Measurements from ENCODE around the gene SLC7A9. TPM values are rescaled to one million over a fixed set of nuclear protein-coding genes. Genes with fewer than 3 reads are reported as not detected.
A peak's percentile ranks its signal among the peaks of the same experiment; 100 is the strongest.

The SLC7A9 gene
- total and polyA plus RNA-seq, 2 experiments from 2014 or later: 0.19 TPM; not detected in 1

DNA sequence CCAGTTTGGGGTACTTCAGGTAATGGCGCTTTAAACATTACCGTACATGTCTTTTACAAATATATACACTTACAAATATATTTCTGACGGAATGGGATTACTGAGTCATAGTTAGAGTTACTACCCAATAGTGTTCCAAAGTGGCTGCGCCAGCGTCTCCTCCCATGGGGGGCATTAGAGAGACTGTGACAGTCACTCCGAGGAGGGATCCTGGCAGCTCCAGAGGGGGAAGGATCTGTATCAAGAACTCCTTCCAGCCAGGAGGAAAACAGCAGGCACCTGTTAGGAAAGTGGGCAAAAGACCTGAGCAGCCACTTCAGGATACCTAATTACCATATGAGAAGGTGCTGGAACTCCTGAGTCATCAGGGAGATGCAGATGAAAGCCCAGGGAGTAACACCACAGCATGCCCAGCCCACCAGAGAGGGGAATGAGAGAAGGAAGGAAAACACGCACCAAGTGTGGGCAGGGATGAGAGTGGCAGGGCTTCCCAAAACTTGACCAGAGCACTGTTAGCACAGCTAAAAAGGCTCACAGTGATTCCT is 52.9 kb downstream of the SLC7A9 start:
- Mint-ChIP-seq H3K36me3 (ENCODE audit: low read depth) (no peaks in the 10 kb centered on the region), H3K9me3 (no peaks in the 10 kb centered on the region; the same call in 1 of the 3 replicates), H3K4me3 (no peak overlapping the region), H3K27ac (no peak overlapping the region), H3K4me1 (peaks cover 46% of the 10 kb centered on the region), H3K27me3 (ENCODE audit: insufficient read depth, low read depth, poor library complexity) (peaks cover 2% of the 10 kb centered on the region)
- Histone ChIP-seq H3K9me2 (ENCODE audit: insufficient read depth) (no peaks in the 10 kb centered on the region), H3K36me3 (ENCODE audit: insufficient read depth) (no peaks in the 10 kb centered on the region), H3K4me1 (ENCODE audit: insufficient read depth) (peaks cover 15% of the 10 kb centered on the region), H3K27ac (ENCODE audit: low read depth) (no peak overlapping the region), H3K4me3 (no peak overlapping the region), H4K20me1 (replicated peaks; ENCODE audit: insufficient read depth) (no peaks in the 10 kb centered on the region), H3K27me3 (ENCODE audit: insufficient read depth) (no peaks in the 10 kb centered on the region), H2AFZ (0 out of 2 replicates have a peak overlapping the region, but pooled peaks have one; percentile 56), H3K4me2 (peak overlapping the region; percentile 41), H3K79me2 (replicated peaks; ENCODE audit: insufficient read depth) (no peaks in the 10 kb centered on the region), H3F3A (replicated peaks; ENCODE audit: low read depth) (no peaks in the 10 kb centered on the region)
- DNase-seq (ENCODE audit: low spot score) (peak; percentile 67), ATAC-seq (peak; percentile 84)
- TF ChIP-seq POLR2AphosphoS5 (IDR thresholded peaks at IDR 0.05; ENCODE audit: low read depth) (no peak), ZNF462 (CRISPR knock-in tag; IDR thresholded peaks at IDR 0.05) (peak; percentile 27; the same call in 1 of the 2 replicates)

- no peak for DNase-seq (ENCODE audit: low spot score)
- H3K4me3 ChIP-seq: no peak overlapping the region
- peaks cover 2% of the 10 kb centered on the region for H3K27me3 Mint-ChIP-seq (ENCODE audit: insufficient read depth, low read depth, poor library complexity)
- H3K27ac ChIP-seq (ENCODE audit: low read depth): no peak overlapping the region
- no peaks in the 10 kb centered on the region for H3K36me3 ChIP-seq (ENCODE audit: insufficient read depth)
- H3F3A ChIP-seq (replicated peaks; ENCODE audit: low read depth): no peaks in the 10 kb centered on the region
- H3K9me2 ChIP-seq (ENCODE audit: insufficient read depth): no peaks in the 10 kb centered on the region
- no peak overlapping the region for H2AFZ ChIP-seq
- no peaks in the 10 kb centered on the region for H4K20me1 ChIP-seq (replicated peaks; ENCODE audit: insufficient read depth)
- peaks cover 41% of the 10 kb centered on the region for H3K4me1 Mint-ChIP-seq
- H3K79me2 ChIP-seq (replicated peaks; ENCODE audit: insufficient read depth): no peaks in the 10 kb centered on the region
- H3K4me1 ChIP-seq (ENCODE audit: insufficient read depth): peaks cover 15% of the 10 kb centered on the region
- no peak overlapping the region for H3K4me2 ChIP-seq
- no peak overlapping the region for H3K27ac Mint-ChIP-seq
- no peak for ATAC-seq
- H3K9me3 Mint-ChIP-seq: no peaks in the 10 kb centered on the region; the same call in 1 of the 3 replicates
- H3K27me3 ChIP-seq (ENCODE audit: insufficient read depth): no peaks in the 10 kb centered on the region
- H3K36me3 Mint-ChIP-seq (ENCODE audit: low read depth): no peaks in the 10 kb centered on the region
- H3K4me3 Mint-ChIP-seq: no peak overlapping the region
- TF ChIP-seq ZNF114 (CRISPR knock-in tag; IDR thresholded peaks at IDR 0.05) (no peak), POLR2AphosphoS5 (IDR thresholded peaks at IDR 0.05; ENCODE audit: low read depth) (no peak), EZH2 (IDR thresholded peaks at IDR 0.05; ENCODE audit: low read depth, unreplicated experiment) (no peak), ZNF331 (CRISPR knock-in tag; IDR thresholded peaks at IDR 0.05; ENCODE audit: low read depth) (no peak), CREB1 (CRISPR knock-in tag; IDR thresholded peaks at IDR 0.05; ENCODE audit: low read depth) (no peak), CTCF (conservative IDR thresholded peaks at IDR 0.05; ENCODE audit: low read depth in 2 of 2) (no peak), NANOG (IDR thresholded peaks at IDR 0.05; ENCODE audit: borderline replicate concordance) (no peak), EZH2phosphoT487 (IDR thresholded peaks at IDR 0.05; ENCODE audit: unreplicated experiment) (no peak)
Observed at GRCh38 chr19:32814624-32815023, 54.9 kb downstream of the SLC7A9 start.

Data from GM23338 (cell line).